NCI-H2171 (cell line): ENCODE results near the gene GRAMD4.

ENCODE experiments used
- DNase-seq: peaks from one replicate; lab custom pipeline; 2025; lab: John Stamatoyannopoulos, UW

GRAMD4 gene

GRCh38 chr22:46582281-46582933, 37.8 kb upstream of the GRAMD4 start:
- DNase-seq: no peak

- no peak for DNase-seq
Measured at GRCh38 chr22:46583571-46583970, 36.6 kb upstream of the GRAMD4 start.

GRCh38 chr22:46584081-46584921, 35.9 kb upstream of the GRAMD4 start:
- DNase-seq: no peak

GRCh38 chr22:46585340-46586122, 34.7 kb upstream of the GRAMD4 start:
- DNase-seq: no peak

GRCh38 chr22:46586123-46586519, 34.1 kb upstream of the GRAMD4 start:
- DNase-seq: no peak

GRCh38 chr22:46586531-46587011, 33.6 kb upstream of the GRAMD4 start:
- DNase-seq: no peak

- DNase-seq: no peak
Measured at GRCh38 chr22:46587061-46587460, 33.1 kb upstream of the GRAMD4 start.

GRCh38 chr22:46587492-46588278, 32.5 kb upstream of the GRAMD4 start:
- DNase-seq: no peak

- no peak for DNase-seq
Measured at GRCh38 chr22:46588279-46589140, 31.7 kb upstream of the GRAMD4 start.

GRCh38 chr22:46589141-46589748, 30.9 kb upstream of the GRAMD4 start:
- DNase-seq: no peak

- DNase-seq: no peak
Measured at GRCh38 chr22:46589871-46590271, 30.3 kb upstream of the GRAMD4 start.

- DNase-seq: no peak
Measured at GRCh38 chr22:46590334-46590733, 29.9 kb upstream of the GRAMD4 start.

GRCh38 chr22:46591930-46592329, 28.3 kb upstream of the GRAMD4 start:
- no peak for DNase-seq

GRCh38 chr22:46592390-46592872, 27.8 kb upstream of the GRAMD4 start:
- DNase-seq: no peak

- no peak for DNase-seq
Measured at GRCh38 chr22:46593211-46593681, 26.9 kb upstream of the GRAMD4 start.

- no peak for DNase-seq
Measured at GRCh38 chr22:46593996-46594946, 25.9 kb upstream of the GRAMD4 start.

- no peak for DNase-seq
Measured at GRCh38 chr22:46594947-46595298, 25.3 kb upstream of the GRAMD4 start.

GRCh38 chr22:46595545-46595944, 24.6 kb upstream of the GRAMD4 start:
- no peak for DNase-seq

- no peak for DNase-seq
Measured at GRCh38 chr22:46596032-46596441, 24.1 kb upstream of the GRAMD4 start.
